HEK293T (cell line): ENCODE data around the gene BCL2L2.
A peak's percentile ranks its signal among the peaks of the same experiment; 100 is the strongest.

Experiments used
- CTCF ChIA-PET: fragments of 350-600 bp; formaldehyde crosslinking; extraction: SDS; loops from one replicate; lab custom pipeline; 2021; ENCODE audit warnings: antibody characterized with exemption, inconsistent platforms; lab: Yijun Ruan, JAX
- POLR2A ChIA-PET: fragments of 350-600 bp; formaldehyde crosslinking; extraction: SDS; loops from one replicate; lab custom pipeline; 2020; ENCODE audit warnings: antibody characterized with exemption, inconsistent platforms; lab: Yijun Ruan, JAX
- DNase-seq: peaks from one replicate; pipeline ENCODE4 v3.0.0; 2012; ENCODE audit warnings: mixed read lengths; ENCODE audit errors: extremely low spot score
- ARNT ChIP-seq: fragments of 450-650 bp; IDR thresholded peaks from 2 replicates; pipeline ENCODE4 v1.6.1; 2017; ENCODE audit warnings: mild to moderate bottlenecking
- BHLHE40 ChIP-seq: fragments of 450-650 bp; IDR thresholded peaks from 2 replicates; pipeline ENCODE4 v1.6.1; 2016; ENCODE audit warnings: mild to moderate bottlenecking, moderate library complexity, borderline replicate concordance
- CTBP1 ChIP-seq: fragments of 450-650 bp; IDR thresholded peaks from 2 replicates; pipeline ENCODE4 v1.6.1; 2016; ENCODE audit warnings: borderline replicate concordance
- ELF4 ChIP-seq: fragments of 450-650 bp; IDR thresholded peaks from 2 replicates; pipeline ENCODE4 v1.6.1; 2017; ENCODE audit warnings: antibody characterized with exemption
- FOXA1 ChIP-seq: fragments of 450-650 bp; IDR thresholded peaks from 2 replicates; pipeline ENCODE4 v1.6.1; 2016; ENCODE audit warnings: mild to moderate bottlenecking
- FOXK2 ChIP-seq: fragments of 450-650 bp; IDR thresholded peaks from 2 replicates; pipeline ENCODE4 v1.6.1; 2016; ENCODE audit warnings: mild to moderate bottlenecking
- FOXM1 ChIP-seq: fragments of 450-650 bp; IDR thresholded peaks from 2 replicates; pipeline ENCODE4 v1.6.1; 2017; ENCODE audit warnings: mild to moderate bottlenecking, borderline replicate concordance
- HDGF ChIP-seq: fragments of 450-650 bp; IDR thresholded peaks from 2 replicates; pipeline ENCODE4 v1.6.1; 2017; ENCODE audit warnings: antibody characterized with exemption, borderline replicate concordance
- L3MBTL2 ChIP-seq: fragments of 450-650 bp; conservative IDR thresholded peaks from 2 replicates; pipeline ENCODE4 v1.6.1; 2016; ENCODE audit warnings: mild to moderate bottlenecking
- LEF1 ChIP-seq: fragments of 450-650 bp; IDR thresholded peaks from 2 replicates; pipeline ENCODE4 v1.6.1; 2017; ENCODE audit warnings: mild to moderate bottlenecking, borderline replicate concordance
- NFRKB ChIP-seq: fragments of 450-650 bp; IDR thresholded peaks from 2 replicates; pipeline ENCODE4 v1.6.1; 2016; ENCODE audit warnings: mild to moderate bottlenecking, moderate library complexity
- SP1 ChIP-seq: fragments of 450-650 bp; IDR thresholded peaks from 2 replicates; pipeline ENCODE4 v1.6.1; 2017
- SUZ12 ChIP-seq: fragments of 450-650 bp; IDR thresholded peaks from 2 replicates; pipeline ENCODE4 v1.6.1; 2016; ENCODE audit warnings: mild to moderate bottlenecking
- TARDBP ChIP-seq: fragments of 450-650 bp; IDR thresholded peaks from 2 replicates; pipeline ENCODE4 v1.6.1; 2016
- ZNF384 ChIP-seq: fragments of 450-650 bp; IDR thresholded peaks from 2 replicates; pipeline ENCODE4 v1.6.1; 2016
- TF ChIP-seq, protein P1 (sequence below): fragments of 450-650 bp; IDR thresholded peaks from 2 replicates; pipeline ENCODE4 v1.6.1; 2016

Gene BCL2L2

DNA sequence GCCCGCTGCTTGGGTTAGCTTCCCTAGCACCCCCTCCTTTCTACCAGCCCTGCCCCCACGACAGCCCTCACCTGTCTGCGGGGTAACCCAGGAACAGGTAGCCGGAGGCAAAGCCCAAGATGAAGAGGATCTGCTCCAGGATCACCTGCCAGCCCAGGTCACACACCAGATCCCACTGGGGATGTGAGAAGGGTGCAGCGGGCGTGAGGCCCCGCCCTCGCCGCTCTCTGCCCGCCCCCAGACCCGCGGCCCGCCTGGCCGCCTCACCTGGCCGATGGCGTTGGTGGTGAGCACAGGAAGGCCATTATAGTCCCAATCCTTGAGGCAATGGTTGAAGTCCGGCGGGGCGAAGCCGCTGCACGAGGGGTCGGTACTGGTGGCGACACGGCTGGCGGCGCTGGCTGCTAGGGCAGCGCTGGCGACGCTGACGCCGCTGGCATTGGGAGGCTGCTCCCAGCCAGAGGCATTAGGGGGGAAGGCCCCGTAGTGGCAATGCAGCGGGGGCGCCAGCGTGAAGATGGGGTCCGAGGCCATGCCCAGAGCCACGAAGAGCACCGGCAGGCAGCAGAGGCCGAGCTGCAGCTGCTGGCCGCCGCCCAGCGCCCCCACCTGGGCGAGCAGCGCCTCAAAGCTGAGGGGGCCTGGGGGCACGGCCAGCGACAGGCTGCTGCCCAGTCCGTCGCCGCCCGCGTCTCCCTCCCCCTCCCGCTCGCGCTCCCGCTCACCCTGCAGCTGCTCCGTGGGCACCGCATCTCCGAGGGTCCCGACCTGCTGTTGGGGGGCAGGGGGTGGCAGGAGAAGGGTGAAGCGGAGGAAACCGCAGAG lies 45.3 kb downstream of the BCL2L2 start:
- POLR2A ChIA-PET, result interaction anchor here (1.1 to 4.3 kb wide), 3 partner anchors 12 to 30 kb away, joined by 3 to 18 read pairs (median 8); partner anchors contain the start of gene PABPN1
- DNase-seq, result no peak
- CTCF ChIA-PET, result interaction anchor here (1.6 to 1.7 kb wide), 2 partner anchors 9 to 28 kb away, joined by 4 to 8 read pairs; no protein-coding TSS in a partner anchor

GRCh38 chr14:23352506-23353432 lies 46.1 kb downstream of the BCL2L2 start, which contains the start of gene SLC22A17:
TSS of gene SLC22A17 (minus strand) at chr14:23352887.
- ChIA-PET CTCF (interaction anchor here (1.4 to 1.7 kb wide), 4 partner anchors 8 to 27 kb away, joined by 3 to 8 read pairs (median 4); no protein-coding TSS in a partner anchor), POLR2A (interaction anchor here (1.1 to 4.3 kb wide), 4 partner anchors 11 to 46 kb away, joined by 3 to 18 read pairs (median 7); partner anchors contain the start of genes BCL2L2 and PABPN1)
- DNase-seq, result peak; percentile 74
- no peak for TF ChIP-seq FOXA1
- no peak for TF ChIP-seq CTBP1
- no peak for TF ChIP-seq L3MBTL2
- TF ChIP-seq ZNF384, result no peak
- no peak for TF ChIP-seq FOXM1
- TF ChIP-seq ARNT, result no peak
- no peak for TF ChIP-seq TARDBP
- no peak for TF ChIP-seq SUZ12
- no peak for TF ChIP-seq SP1
- no peak for TF ChIP-seq FOXK2
- TF ChIP-seq BHLHE40, result no peak
- no peak for TF ChIP-seq NFRKB
- no peak for TF ChIP-seq LEF1
- no peak for TF ChIP-seq HDGF
- TF ChIP-seq, protein P1, sequence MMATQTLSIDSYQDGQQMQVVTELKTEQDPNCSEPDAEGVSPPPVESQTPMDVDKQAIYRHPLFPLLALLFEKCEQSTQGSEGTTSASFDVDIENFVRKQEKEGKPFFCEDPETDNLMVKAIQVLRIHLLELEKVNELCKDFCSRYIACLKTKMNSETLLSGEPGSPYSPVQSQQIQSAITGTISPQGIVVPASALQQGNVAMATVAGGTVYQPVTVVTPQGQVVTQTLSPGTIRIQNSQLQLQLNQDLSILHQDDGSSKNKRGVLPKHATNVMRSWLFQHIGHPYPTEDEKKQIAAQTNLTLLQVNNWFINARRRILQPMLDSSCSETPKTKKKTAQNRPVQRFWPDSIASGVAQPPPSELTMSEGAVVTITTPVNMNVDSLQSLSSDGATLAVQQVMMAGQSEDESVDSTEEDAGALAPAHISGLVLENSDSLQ, result no peak

More for the DNA sequence above, 45.3 kb downstream of the BCL2L2 start:
- no peak for TF ChIP-seq HDGF
- no peak for TF ChIP-seq ELF4
- no peak for TF ChIP-seq FOXA1
- TF ChIP-seq LEF1, result no peak
- TF ChIP-seq FOXM1, result no peak
- TF ChIP-seq SP1, result no peak
- TF ChIP-seq, protein P1, result no peak
- no peak for TF ChIP-seq TARDBP
- TF ChIP-seq CTBP1, result no peak
- no peak for TF ChIP-seq ARNT

DNA sequence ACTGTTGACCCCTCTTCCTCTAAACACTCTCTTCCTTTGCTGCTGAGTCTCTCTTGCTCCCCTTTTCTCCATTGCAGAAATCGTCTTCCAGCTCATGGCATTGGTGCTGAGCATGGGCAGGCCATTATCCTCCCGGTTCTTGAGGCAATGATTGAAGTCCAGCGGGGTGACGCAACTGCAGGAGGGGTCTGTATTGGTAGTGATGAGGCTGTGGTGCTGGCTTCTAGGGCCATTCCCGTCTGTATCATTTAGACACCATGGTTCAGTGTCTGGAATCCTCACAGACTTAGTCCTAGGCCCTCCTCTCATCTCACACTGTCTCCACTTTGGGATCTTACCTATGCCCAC lies 46.8 kb downstream of the BCL2L2 start:
- TF ChIP-seq, protein P1, result no peak
- TF ChIP-seq CTBP1 (no peak), ARNT (no peak), BHLHE40 (no peak), FOXK2 (no peak), ELF4 (no peak), FOXM1 (no peak), NFRKB (no peak), TARDBP (no peak), FOXA1 (no peak), ZNF384 (no peak), SUZ12 (no peak), L3MBTL2 (no peak)
- ChIA-PET CTCF (interaction anchor here (1.4 to 1.7 kb wide), 3 partner anchors 9 to 26 kb away, joined by 3 to 8 read pairs (median 4); no protein-coding TSS in a partner anchor), POLR2A (interaction anchor here (1.2 to 4.3 kb wide), 4 partner anchors 10 to 47 kb away, joined by 3 to 18 read pairs (median 5); partner anchors contain the start of genes BCL2L2 and PABPN1)
- no peak for DNase-seq

- DNase-seq, result no peak
- POLR2A ChIA-PET, result interaction anchor here (1.1 to 4.3 kb wide), 3 partner anchors 13 to 33 kb away, joined by 4 to 18 read pairs (median 4); partner anchors contain the start of gene PABPN1
- CTCF ChIA-PET, result interaction anchor here (0.5 kb wide), 1 partner anchor 20 kb away, joined by 3 read pairs; no protein-coding TSS in a partner anchor
- no peak for TF ChIP-seq LEF1
- no peak for TF ChIP-seq L3MBTL2
- no peak for TF ChIP-seq BHLHE40
- no peak for TF ChIP-seq SUZ12
- no peak for TF ChIP-seq ZNF384
- TF ChIP-seq, protein P1, result no peak
- TF ChIP-seq SP1, result no peak
- no peak for TF ChIP-seq CTBP1
- TF ChIP-seq ARNT, result no peak
- no peak for TF ChIP-seq ELF4
- no peak for TF ChIP-seq HDGF
- TF ChIP-seq NFRKB, result no peak
- TF ChIP-seq TARDBP, result no peak
- no peak for TF ChIP-seq FOXM1
- no peak for TF ChIP-seq FOXK2
- no peak for TF ChIP-seq FOXA1
Observed at GRCh38 chr14:23354990-23355389, 48.4 kb downstream of the BCL2L2 start.
